Activated naive CD4-positive, alpha-beta T cell treated with anti-CD3 and anti-CD28 coated beads, Interleukin-2, amount 10 ng/mL, durations not matched to agents 7 days and 5 days (primary cell): ENCODE data around the gene TRMT11.

Experiments
- CTCF ChIA-PET: fragments of 350-600 bp; sonication (Branson Sonifier 250); formaldehyde crosslinking; loops from one replicate; lab custom pipeline; 2021; ENCODE audit warnings: antibody characterized with exemption; lab: Charles Lee
- DNase-seq: peaks from one replicate; pipeline ENCODE4 v3.0.0-alpha.2; 2020
- H3K27ac Mint-ChIP-seq: one replicate; pipeline ENCODE4 v1.8.0; 2021; ENCODE audit warnings: mild to moderate bottlenecking, moderate library complexity, mixed read lengths
- H3K27me3 Mint-ChIP-seq: one replicate; pipeline ENCODE4 v1.8.0; 2021; ENCODE audit warnings: mild to moderate bottlenecking, mixed read lengths
- H3K36me3 Mint-ChIP-seq: one replicate; pipeline ENCODE4 v1.8.0; 2021; ENCODE audit warnings: mixed read lengths
- H3K4me1 Mint-ChIP-seq: one replicate; pipeline ENCODE4 v1.8.0; 2021; ENCODE audit warnings: mixed read lengths
- H3K4me3 Mint-ChIP-seq: one replicate; pipeline ENCODE4 v1.8.0; 2021; ENCODE audit warnings: mild to moderate bottlenecking, moderate library complexity, mixed read lengths
- H3K9me3 Mint-ChIP-seq: one replicate; pipeline ENCODE4 v1.8.0; 2021; ENCODE audit warnings: mixed read lengths

TRMT11 gene

DNA sequence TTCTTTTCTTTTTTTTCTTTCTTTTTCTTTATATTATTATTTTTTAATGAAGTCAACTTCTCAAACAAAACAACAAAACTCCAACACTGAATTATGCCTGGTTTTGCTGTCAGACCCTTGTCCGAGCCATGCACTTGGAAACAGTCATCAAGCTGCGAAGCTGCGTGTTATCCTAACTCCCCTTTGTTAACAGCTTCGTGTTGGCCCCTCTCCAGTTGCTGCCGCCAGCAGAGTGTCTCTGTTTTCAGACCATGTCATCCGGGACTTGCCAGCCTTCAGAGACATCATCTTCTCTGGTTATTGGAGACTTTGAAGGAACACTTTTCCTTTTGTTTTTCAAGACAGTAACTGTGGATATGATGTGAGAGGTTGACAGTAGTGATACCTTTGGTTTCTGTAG, 83.1 kb downstream of the TRMT11 start:
- Mint-ChIP-seq H3K9me3 (no peaks in the 10 kb centered on the region), H3K4me3 (no peak overlapping the region), H3K27me3 (no peaks in the 10 kb centered on the region), H3K4me1 (no peaks in the 10 kb centered on the region), H3K36me3 (no peaks in the 10 kb centered on the region), H3K27ac (no peak overlapping the region)
- DNase-seq = no peak
- CTCF ChIA-PET = no interaction called here

DNA sequence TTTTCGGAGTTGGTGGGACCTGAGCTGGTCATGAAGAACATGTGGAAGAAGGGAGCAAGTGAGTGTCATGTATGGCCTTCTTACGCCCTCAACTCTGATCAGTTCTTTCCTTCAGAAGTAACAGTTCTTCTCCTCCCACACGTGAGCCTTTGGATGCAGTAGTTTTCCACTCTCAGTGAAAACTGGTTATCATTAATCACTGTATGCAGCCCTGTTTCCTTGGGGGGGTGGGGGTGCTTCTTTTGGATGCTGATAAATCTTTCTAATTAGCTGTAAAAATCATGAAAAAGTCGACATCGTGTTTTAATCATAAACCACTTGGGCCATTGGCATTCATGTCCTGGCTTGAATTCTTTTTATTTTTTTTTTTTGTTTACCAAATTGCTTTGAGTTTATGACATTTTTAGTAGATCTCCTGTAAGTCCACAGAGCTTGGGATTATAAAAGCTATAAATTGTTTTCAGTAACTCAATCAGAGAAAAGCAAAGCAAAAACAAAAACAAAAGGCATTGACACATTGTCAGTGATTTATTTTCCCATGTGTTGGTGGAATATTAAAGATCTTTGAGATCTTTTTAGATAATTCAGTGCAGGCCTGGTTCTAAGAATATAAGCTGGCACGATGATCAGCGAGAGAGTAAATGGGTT, 84.8 kb downstream of the TRMT11 start:
- DNase-seq = no peak
- CTCF ChIA-PET = no interaction called here
- no peaks in the 10 kb centered on the region for H3K9me3 Mint-ChIP-seq
- no peaks in the 10 kb centered on the region for H3K36me3 Mint-ChIP-seq
- no peak overlapping the region for H3K4me3 Mint-ChIP-seq
- H3K4me1 Mint-ChIP-seq = no peaks in the 10 kb centered on the region
- H3K27ac Mint-ChIP-seq = no peak overlapping the region
- no peaks in the 10 kb centered on the region for H3K27me3 Mint-ChIP-seq

DNA sequence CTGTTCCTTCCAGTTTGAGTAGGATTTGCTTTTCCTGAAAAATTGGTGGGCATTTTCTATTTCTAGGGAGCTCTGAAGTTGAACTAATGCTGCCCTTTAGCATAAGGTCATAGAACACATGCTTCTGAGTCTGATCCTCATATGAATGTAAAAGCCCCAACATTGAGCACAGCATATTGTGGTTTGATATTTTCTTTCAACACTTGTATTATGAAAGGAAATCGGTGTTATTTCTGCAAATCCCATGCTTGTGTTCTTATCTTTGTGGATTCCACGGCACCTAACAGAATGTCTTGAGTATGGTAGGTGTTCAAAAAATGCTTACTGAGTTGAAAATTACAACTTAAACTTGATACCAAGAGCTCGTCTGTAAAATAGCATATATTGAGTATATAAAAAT, 85.8 kb downstream of the TRMT11 start:
- no peaks in the 10 kb centered on the region for H3K9me3 Mint-ChIP-seq
- no peak overlapping the region for H3K4me3 Mint-ChIP-seq
- no peak for DNase-seq
- no peaks in the 10 kb centered on the region for H3K36me3 Mint-ChIP-seq
- CTCF ChIA-PET = no interaction called here
- H3K27ac Mint-ChIP-seq = no peak overlapping the region
- H3K27me3 Mint-ChIP-seq = no peaks in the 10 kb centered on the region
- H3K4me1 Mint-ChIP-seq = no peaks in the 10 kb centered on the region

DNA sequence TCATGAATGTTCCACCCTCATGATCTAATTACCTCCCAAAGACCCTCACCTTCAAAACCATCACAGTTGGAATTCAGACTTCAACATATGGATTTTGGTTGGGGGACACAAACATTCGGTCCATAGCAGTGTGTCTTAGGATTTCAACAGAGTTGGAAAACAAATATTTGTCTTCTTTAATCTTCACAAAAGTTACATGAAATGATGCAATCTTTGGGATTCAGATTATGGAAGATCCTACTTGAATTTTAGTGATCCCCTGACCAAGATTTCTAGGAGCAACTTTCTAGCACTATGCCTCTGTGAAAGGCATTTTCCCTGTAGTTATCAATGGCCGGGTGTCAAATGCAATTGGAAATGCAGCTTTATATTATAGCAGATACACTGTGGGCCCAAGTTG, 86.5 kb downstream of the TRMT11 start:
- Mint-ChIP-seq H3K4me1 (no peaks in the 10 kb centered on the region), H3K4me3 (no peak overlapping the region), H3K27me3 (no peaks in the 10 kb centered on the region), H3K9me3 (no peaks in the 10 kb centered on the region), H3K27ac (no peak overlapping the region), H3K36me3 (no peaks in the 10 kb centered on the region)
- CTCF ChIA-PET = no interaction called here
- DNase-seq = no peak

DNA sequence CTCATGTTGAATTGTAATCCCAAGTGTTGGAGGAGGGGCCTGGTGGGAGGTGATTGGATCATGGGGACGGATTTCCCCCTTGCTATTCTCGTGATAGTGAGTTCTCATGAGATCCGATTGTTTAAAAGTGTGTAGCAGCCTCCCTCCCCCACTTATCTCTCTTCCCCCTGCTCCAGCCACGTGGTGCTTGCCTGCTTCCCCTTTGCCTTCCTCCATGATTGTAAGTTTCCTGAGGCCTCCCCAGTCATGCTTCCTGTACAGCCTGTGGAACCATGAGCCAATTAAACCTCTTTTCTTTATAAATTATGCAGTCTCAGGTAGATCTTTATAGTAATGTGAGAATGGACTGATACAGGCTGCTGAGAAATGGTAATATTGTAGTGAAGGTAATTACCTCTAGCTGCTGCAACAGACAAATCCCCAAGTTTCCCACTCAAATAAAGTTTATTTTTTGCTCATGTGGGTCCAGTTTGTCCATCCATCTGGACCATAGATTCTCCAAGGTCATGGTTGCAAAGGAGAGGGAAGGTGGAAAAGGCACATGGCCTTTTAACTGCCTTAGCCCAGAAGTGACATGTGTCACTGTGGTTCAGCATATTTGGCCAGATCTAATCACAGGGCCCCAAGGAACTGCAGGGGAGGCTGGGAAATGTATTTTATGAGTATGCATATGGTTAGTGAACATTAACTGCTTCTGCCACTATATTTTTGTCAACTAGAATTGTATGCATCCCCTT, 89.2 kb downstream of the TRMT11 start:
- Mint-ChIP-seq H3K4me1 (no peaks in the 10 kb centered on the region), H3K27me3 (no peaks in the 10 kb centered on the region), H3K36me3 (no peaks in the 10 kb centered on the region), H3K27ac (no peak overlapping the region), H3K4me3 (no peak overlapping the region), H3K9me3 (no peaks in the 10 kb centered on the region)
- DNase-seq = no peak
- CTCF ChIA-PET = no interaction called here

DNA sequence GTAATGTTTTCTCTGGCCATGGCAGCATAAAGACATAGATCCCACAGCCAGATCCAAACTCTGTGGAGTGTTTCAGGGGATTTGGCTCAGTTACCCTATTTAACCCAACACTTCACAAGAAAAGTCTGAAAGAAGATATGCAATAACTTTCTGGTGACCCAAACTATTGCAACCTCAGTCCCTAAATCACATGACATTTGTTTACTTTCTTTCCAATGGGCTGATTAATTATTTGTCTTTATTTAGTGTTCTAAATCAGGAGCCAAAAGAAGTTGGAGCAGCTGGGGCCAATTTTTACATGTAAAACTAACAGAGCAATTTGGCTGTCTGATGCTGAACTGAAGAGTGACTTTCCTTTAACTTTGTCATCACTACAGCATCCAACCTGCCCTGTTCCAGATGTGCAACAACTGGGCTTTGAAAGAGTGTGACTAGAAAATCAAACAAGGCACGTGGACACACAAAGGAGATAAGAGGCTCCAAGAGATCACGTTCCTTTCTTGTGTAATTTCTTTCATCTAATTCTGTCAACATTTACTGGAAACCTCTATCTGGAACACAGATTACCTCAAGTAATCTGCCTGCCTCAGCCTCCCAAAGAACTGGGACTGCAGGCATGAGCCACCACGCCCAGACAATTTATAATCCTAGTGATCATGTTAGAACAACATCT, 90.8 kb downstream of the TRMT11 start:
- CTCF ChIA-PET = no interaction called here
- Mint-ChIP-seq H3K27me3 (no peaks in the 10 kb centered on the region), H3K9me3 (no peaks in the 10 kb centered on the region), H3K36me3 (no peaks in the 10 kb centered on the region), H3K27ac (no peak overlapping the region), H3K4me1 (no peaks in the 10 kb centered on the region), H3K4me3 (no peak overlapping the region)
- DNase-seq = no peak

DNA sequence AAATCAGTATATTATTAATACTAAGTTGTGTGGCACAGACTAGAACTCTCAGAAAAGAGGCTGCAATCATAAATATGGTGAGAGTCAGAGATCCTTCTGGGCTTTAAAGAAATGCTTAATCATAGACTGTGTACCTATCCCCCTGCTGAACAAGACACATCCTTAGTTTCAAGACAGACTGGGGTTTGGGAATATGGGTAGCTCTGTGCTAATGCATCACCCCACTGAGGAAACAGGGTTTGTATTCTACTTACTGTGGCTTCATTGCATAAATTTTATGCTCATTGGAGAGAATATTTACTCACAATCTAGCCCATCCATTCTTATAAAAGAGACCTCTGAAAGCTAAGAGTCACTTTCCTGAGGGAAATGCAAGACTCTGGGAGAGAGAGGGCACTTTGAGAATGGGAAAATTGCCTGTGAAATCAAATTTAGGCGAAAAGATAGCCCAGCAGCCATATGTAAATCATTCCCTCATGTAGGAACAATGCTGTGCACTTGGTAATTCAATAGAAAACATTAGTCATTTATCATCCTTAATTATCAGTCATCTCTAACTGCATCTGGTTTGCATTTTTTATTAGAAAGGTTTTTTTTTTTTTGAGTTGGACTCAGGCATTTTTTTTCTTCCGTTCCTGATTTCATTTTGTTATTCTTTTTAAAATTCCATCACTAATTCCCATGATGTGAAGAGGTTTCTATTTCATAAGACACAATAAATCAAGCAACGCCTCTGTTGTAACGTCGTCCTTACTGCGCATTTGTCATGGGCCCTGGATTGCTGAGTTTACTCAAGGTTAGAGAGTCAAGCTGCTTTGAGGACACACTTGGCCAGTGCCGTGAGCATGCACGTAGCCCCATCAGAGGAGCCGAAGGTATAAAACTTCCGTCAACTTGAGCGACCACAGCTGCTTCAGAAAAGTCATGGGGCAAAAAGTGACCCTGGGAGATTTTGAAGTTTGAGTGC, 91.8 kb downstream of the TRMT11 start:
- H3K27me3 Mint-ChIP-seq = no peaks in the 10 kb centered on the region
- no peak overlapping the region for H3K27ac Mint-ChIP-seq
- no peak overlapping the region for H3K4me3 Mint-ChIP-seq
- CTCF ChIA-PET = no interaction called here
- no peaks in the 10 kb centered on the region for H3K36me3 Mint-ChIP-seq
- no peaks in the 10 kb centered on the region for H3K4me1 Mint-ChIP-seq
- no peak for DNase-seq
- no peaks in the 10 kb centered on the region for H3K9me3 Mint-ChIP-seq

DNA sequence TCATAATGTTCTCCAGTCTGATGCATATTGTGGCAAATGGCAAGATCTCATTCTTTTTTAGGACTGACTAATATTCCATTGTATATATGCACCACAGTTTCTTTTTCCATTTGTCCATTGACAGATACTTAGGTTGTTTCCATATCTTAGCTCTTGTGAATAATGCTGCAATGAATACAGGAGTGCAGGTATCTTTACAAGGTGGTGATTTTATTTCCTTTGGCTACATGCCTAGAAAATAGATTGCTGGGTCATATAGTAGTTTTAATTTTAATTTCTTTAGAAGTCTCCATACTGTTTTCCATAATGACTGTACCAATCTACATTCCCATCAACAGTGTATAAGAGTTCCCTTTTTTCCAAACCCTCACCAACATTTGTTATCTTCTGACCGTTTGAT, 97.5 kb downstream of the TRMT11 start:
- DNase-seq = no peak
- peaks cover 3% of the 10 kb centered on the region for H3K4me1 Mint-ChIP-seq
- no peaks in the 10 kb centered on the region for H3K27me3 Mint-ChIP-seq
- H3K36me3 Mint-ChIP-seq = no peaks in the 10 kb centered on the region
- CTCF ChIA-PET = no interaction called here
- no peak overlapping the region for H3K4me3 Mint-ChIP-seq
- no peak overlapping the region for H3K27ac Mint-ChIP-seq
- no peaks in the 10 kb centered on the region for H3K9me3 Mint-ChIP-seq

DNA sequence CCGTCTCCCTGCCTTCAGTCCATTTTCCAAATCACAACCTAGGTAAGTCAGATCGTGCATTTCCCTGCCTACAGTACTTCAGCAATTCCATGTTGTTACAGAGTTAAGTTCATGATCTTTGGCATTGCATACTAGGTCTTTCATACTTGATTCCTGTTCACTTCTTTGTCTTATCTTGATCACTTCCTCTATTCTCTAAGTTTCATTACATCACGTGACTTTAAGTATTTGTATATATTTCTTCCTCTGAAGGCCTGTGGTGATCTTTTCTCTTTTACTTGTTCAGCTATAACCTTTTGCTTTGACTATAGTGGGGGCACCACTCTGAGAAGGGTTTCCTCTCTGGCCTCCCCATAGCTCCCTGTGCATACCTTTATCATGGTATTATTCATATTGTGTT, 100.2 kb downstream of the TRMT11 start:
- H3K4me3 Mint-ChIP-seq = no peak overlapping the region
- no peak overlapping the region for H3K27ac Mint-ChIP-seq
- H3K9me3 Mint-ChIP-seq = no peaks in the 10 kb centered on the region
- peaks cover 3% of the 10 kb centered on the region for H3K4me1 Mint-ChIP-seq
- DNase-seq = no peak
- H3K36me3 Mint-ChIP-seq = no peaks in the 10 kb centered on the region
- no peaks in the 10 kb centered on the region for H3K27me3 Mint-ChIP-seq
- CTCF ChIA-PET = no interaction called here
